ENCODE data around the gene PARVG.
A peak's percentile ranks its signal among the peaks of the same experiment; 100 is the strongest.

PARVG gene

DNA sequence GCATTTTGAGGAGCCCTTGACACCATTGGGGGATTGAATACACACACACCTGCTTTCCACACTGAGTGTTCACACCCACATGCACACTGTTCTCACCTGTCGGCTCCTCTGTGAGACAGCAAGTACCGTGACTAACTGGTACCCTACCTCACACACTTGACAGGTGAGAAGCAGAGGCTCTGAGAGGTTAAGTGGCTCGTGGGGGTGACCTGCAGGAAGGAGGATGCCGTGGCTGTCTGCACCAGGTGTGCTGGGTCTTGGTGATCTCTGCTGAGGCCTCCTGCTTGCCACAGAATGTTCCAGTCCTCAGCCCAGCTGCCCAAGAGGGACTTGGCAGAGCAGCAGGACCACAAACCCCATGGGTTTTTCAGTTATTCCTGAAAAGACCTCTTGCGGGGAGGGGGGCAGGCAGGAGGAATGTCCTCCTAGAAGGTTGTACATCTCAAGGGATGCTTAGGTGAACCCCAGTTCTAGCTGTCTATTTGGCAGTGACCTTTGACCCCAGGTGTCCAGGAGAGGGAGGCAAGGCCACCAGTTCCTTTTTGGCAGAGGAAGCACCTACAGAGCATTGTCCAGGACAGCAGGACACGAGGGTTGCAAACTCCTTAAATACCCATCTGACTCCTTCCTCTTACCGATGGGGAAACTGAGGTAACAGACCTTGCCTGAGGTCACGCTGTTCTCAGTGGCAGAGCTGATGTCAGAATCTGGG lies 66.0 kb downstream of the PARVG start:
- peak; percentile 87 for DNase-seq

DNA sequence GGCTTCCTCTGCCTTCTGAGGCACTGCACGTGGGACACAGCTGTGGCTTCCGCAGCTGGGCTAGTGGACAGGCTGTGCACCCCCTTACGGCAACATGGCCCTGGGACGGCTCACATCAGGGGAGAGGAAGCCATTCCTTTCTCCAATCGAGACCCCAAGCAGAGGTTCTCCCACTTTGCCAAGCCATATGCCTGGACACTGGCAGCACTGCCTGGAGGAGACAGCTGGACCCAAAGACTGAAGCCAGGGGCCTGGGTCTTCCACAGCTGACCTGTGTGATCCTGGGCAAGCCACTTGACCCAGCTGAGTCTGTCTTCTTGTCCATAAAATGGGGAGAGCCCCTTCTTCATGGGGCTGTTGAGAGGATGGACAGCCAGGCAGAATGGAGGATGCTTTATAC lies 66.6 kb downstream of the PARVG start:
- peak; percentile 8 for DNase-seq

DNA sequence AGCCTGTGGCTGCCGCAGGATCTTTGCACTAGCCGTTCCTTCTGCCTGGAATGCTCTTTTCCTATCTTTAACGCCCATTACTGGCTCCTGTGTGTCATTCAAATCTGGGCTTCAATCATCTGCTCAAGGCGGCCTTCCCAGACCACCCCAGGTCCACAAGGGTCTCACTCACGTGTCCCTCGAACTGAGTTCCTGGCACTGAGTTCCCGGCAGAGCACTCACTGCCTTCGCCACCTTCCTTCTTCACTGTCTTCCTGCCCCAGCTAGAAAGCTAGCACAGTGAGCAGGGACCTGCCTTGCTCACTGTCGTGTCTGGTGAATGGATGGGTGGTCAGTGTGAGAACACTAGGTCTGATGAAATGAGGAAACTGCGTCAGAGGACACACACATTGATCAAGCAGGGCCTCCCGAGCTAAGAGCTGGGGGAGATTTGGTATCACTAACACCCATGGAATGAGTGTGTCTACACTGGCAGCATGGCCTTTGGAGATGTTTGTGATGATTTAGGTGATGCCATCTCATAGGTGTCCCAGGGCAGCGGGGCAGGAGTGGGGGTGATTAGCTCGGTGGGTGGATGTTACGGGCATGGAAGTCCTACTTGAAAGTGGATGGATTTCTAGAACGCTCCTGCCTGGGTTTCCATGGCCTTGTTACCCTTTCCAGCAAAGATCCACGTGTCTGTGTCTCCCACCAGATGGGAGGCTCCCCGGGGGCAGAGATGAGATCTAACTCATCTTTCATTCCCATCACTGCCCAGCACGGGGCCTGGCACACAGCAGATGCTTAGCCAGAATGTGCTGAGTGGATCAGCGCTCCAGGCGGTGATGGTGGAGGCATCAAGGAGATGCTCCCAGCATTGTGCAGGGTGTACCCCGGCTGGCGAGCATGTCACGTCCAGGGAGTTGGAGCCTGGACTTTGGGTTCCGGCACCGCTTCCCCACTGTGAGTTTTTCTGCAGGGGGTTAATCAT lies 67.5 kb downstream of the PARVG start:
- no peak for DNase-seq

DNA sequence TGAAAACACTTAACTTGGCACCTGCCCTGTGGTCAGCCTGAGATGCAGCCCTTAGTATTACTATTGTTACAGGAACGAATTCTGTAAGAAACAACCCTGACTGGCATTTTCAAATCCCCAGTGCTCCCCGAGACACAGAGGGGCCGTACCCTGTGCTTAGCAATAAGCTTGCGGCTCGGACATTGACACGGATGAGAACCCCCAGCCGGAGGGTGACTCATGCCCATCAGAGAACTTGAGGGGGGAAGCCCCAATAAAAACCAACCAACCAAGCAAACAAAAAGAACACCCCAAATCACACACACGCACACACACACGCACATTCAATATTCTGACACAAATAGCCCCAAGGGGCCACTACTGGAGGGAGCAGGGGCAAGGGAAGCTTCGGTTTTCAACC lies 68.2 kb downstream of the PARVG start:
- DNase-seq = no peak

DNA sequence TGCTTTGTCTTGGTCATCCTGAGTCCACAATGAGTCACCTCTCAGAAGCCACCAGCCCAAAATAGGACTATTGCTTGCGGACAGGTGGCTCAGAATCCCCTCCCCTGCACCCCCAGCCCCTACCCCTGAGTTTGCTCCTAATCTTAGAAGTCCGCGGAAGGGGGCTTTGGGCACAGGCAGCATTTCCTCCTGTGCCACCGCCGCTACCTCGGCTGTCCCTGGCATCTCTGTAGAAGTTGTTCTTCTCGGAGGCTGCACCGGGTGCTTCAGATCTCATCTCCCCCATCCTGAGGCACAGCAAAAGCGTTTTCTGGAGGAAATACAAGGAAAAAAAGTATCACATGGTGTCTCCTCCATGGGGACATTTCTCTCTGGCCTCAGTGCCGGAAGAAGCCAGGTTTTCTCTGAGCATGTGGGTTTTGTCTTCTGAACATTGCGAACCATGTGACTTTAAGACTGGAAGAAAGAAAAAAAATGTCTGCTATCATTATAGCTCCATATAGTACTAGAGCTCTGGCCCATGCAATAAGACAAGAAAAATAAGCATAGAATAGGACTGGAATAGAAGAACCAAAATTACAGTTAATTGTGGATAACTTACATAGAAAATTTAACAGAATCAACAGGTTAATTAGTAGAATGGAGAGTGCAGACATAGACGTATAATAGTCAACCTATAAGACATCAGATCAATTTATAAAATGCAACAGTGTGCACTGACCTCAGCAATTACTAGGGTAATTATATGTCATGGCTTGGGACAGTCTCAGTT lies 68.8 kb downstream of the PARVG start:
- peak; percentile 38 for DNase-seq

DNA sequence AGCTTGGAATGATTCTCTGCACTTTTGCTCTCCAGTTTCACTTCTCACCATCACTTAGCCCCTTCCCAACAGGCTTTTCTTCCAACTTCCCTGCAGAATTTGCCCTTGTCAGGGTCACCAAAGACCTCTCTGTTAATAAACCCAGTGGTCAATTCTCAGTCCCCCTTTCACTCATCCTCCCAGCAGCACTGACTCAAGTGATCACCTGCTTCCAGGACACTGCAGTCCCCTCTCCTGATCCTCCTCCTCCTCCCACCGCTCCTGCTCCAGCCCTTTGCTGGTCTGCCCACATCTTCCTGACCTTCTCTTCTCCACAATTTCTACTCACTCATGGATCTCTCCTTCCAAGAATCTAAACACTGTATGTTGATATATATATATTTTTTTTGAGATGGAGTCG lies 74.1 kb downstream of the PARVG start:
- DNase-seq = no peak

DNA sequence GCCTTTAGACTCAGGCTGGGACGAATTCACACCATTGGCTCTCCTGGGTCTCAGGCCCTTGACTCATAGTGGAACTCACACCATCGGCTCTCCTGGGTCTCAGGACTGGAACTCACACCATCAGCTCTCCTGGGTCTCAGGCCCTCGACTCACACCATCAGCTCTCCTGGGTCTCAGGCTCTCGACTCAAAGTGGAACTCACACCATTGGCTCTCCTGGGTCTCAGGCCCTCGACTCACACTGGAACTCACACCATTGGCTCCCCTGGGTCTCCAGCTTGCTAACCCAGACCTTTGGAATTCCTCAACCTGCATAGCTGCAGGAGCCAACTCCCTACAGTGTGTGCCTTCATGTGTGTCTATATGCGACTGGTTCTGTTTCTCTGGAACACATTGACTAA lies 75.4 kb downstream of the PARVG start:
- no peak for DNase-seq

DNA sequence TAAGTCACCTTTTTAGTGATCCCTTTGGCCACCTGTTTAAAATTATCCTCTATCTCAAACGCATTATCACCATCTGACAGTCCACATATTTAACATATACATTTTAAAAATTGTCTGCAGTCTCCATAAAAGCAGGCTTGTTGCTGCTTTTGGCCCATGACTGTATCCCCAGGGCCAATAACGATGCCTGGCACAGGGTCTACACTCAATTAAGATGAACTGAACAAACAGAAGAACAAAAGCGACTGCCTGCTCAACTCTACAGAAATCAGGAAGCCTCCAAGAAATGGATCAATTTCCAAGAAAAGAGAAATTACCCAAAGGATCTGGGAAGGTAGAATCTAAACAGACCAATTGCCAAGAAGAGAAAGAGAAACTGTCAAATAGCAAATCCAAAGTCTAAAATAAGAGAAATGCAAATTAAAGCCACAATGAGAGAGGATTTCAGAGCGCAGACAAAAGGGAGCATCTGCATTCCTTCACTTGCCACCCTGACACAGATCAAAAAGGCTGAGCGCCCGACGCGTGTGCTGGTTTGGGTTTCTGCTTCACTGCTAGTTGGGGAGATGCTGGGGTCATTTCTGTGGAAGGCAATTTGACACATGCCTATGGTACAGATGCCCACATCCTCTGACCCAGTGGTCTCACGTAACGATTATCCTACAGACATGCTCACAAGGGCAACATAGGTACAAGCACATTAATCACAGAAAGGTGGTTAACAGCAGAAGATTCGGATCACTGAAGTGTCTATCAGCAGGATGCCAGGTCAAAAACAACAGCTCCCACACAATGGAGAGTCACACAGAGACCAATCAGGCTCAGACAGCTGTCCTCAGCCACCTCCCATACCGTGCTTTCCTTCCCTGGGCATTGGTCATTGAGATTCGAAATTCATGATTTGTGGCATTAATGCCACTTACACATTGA lies 76.1 kb downstream of the PARVG start:
- DNase-seq = no peak
